Lung microvascular endothelial cell (primary cell): ENCODE results near the gene LY9. TPM values are rescaled to one million over a fixed set of nuclear protein-coding genes. Genes with fewer than 3 reads are reported as not detected.
A peak's percentile ranks its signal among the peaks of the same experiment; 100 is the strongest.
"Not testable (repeated sequence)": the region's sequence is repeated elsewhere in the genome, so short reads cannot be mapped to it uniquely, and the experiment has no call there.

Experiments
- DNase-seq, 2 donors: peaks; one replicate each; pipeline versions ENCODE4 v3.0.0 to v3.0.0-alpha.2; 2010; ENCODE audit warnings: low read depth in 2 of 2
- total RNA-seq: library from RNA; depleted of rRNA; stranded (reverse); fragments of >200 nt; gene quantifications from 2 replicates; pipeline ENCODE4 v1.2.1, GENCODE V29; 2014

LY9 gene
- total RNA-seq, 1 donor from 2014 or later = not detected

- no peak for DNase-seq
These were observed 20.9 kb upstream of the LY9 start for GRCh38 chr1:160774886-160775719.

- DNase-seq = no peak
These were observed 19.8 kb upstream of the LY9 start for GRCh38 chr1:160776178-160776577.

DNA sequence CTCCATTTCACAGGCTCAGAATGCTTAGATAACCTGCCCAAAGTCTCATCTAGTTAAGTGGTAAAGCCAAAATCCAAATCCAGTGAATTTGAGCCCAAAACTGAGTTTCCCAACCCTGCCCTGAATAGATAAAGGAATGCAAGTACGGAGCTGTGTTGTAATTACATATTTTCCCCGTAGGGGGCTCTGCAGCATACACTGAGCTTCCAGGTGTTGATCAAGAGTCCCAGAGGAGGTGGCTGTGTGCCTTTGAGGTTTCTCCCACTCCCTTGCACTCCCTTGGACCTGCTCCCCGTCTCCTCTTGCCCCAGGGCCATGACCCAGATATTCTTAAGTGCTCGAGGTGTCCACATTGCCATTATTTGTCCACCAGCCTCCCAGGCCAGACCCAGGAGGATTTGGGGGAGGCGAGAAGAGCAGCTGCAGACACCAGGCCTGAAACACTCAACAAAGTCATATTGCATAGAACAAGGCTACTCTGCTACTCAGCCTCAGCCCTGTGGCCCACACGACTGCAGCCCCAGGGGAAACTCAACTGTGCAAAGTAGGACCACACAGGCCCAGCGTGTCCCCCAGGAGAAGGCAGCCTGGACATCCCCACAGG lies 18.4 kb upstream of the LY9 start:
- peak; percentile 14 to 17 for DNase-seq

GRCh38 chr1:160778976-160779375 lies 17.0 kb upstream of the LY9 start:
- no peak for DNase-seq

GRCh38 chr1:160779626-160780397 lies 16.2 kb upstream of the LY9 start:
- DNase-seq = peak; percentile 22 to 40

DNA sequence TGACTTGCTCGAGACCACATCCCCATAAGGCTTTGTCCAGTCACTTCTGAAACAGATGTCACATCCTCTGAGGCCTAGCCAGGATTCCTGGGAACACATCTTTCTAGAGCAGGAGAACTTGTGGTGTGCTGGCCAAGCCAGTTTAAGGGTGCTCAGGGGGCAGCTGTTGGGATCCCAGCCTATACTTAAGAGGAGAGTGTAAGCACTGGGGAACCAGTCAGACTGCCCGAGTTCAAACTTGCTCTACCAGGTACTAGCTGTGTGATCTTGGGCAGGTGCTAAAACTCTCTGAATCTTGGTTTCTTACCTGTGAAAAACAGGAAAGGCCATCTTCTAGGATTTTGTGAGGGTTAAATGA lies 15.6 kb upstream of the LY9 start:
- no peak for DNase-seq

DNA sequence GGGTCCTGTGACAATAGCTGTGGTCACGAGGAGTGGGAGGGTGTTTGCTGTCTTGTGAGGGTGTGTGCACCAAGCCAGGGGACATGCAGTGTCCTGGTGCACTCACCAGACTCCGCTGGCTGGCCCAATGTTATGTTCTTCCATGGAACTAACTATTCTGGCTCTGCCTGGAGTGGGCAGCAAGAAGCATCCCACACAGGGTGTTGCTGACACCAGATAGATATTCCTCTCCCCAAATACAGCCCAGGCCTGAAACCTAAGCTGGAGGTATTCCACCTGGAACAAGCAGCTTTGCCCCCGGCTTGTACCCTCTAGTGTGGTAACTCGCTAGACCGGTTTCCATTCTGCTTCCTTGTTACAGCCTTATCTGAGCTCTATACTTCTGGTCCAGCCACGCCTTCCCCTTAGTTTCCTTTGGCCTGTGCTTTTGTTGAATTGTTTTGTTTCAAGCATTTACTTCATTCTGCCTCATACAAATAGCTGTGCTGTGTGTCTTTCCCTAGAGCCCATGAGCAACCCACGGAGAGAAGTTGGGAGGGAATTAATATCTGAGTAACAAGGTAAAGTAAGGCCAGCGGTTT lies 14.7 kb upstream of the LY9 start:
- DNase-seq = no peak

- DNase-seq = no peak
These were observed 13.9 kb upstream of the LY9 start for GRCh38 chr1:160781914-160782689.

GRCh38 chr1:160782988-160783765 lies 12.8 kb upstream of the LY9 start:
- not testable (repeated sequence) for DNase-seq

GRCh38 chr1:160789051-160789701 lies 6.8 kb upstream of the LY9 start:
- DNase-seq = no peak

- no peak for DNase-seq
These were observed 6.0 kb upstream of the LY9 start for GRCh38 chr1:160789702-160790611.

DNA sequence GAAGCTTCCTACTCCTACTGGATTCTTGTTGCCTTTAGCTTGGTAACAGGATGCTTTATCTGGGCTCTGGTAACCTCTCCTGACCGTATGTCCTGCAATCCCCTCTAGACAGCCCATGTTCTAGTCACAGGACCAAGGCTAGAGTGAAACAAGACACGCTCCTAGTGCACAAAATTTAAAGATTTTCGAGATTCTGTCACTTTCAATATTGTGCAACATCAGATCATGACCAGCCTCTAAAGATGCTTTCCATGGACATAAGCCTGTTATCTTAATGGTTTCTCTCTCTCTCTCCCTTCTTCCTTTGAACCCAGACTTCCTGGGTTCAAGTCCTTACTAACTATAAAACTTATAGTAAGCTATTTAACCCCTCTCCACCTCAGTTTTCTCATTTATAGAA lies 1.6 kb upstream of the LY9 start:
- DNase-seq = no peak

DNA sequence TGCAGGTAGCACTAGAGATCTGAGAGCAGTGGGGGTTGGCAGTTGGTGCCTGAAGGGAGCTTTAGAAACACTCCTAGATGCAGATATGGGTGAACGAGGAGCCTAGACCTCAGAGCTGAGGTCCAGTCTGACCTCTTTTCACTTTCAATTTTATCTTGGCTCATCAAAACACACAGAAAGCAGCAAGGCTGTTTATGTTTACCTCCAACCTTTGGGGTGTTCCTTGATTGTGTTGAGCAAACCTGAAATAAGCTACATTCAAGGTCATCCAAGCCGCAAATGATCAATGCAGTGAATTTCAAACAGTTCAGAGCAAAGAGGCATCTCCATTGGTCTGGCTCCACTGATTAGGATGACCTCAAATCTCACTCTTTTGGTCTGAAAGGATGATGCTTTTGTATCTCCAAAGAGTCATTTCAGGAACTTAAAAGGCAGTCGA lies 1.3 kb downstream of the LY9 start:
- no peak for DNase-seq

DNA sequence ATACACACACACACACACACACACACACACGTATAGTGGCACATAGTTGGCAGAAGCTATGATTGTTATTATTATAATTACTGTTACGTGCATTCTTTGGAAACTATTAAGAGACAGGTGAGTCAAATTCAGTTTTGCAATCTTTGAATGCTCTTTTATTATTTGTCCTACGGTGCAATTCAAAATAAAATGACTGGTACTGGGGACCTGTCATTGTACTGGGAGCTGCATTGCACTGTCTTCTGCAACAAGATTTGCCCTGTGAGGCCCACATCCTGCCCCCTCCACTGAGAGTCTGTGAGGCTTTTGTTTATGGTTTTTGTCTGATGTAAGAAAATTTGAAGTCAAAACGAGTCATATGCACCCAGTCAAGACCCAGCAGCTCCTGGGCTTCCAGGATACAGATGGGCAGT lies 1.9 kb downstream of the LY9 start:
- DNase-seq = no peak

DNA sequence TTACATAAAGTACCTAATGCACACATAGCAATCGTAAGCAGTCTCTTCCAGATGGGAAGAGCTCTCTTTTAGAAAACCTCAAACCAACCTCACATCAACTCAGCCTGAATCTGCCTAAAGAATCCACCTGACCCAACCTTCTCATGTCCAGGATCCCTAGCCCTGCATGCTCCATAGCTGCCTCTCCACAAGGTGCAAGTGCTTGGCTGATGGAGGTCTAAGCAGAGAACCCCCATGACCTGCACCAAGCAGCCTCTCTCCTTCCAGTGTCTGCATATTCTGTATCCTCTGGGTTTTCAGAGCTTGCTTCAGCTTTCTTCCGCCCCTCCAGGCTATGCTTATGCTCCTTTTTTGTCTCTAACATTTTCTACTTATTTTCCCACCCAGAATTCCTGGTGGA lies 2.5 kb downstream of the LY9 start:
- no peak for DNase-seq

GRCh38 chr1:160799641-160800040 lies 3.7 kb downstream of the LY9 start:
- DNase-seq = no peak

DNA sequence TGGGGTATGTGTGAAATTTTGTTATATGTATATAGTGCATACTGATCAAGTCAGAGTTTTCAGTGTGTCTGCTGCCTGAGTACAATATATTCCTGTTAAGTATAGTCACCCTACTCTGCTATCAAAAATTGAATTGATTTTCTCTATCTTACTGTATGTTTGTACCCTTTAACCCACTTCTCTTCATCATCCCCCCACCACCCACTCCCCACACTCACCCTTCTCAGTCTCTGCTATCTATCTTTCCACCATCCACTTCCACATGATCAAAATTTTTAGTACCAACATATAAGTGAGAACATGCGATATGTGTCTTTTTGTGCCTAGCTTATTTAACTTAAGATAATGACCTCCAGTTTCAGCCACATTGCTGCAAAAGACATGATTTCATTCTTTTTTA lies 4.2 kb downstream of the LY9 start:
- DNase-seq = no peak

DNA sequence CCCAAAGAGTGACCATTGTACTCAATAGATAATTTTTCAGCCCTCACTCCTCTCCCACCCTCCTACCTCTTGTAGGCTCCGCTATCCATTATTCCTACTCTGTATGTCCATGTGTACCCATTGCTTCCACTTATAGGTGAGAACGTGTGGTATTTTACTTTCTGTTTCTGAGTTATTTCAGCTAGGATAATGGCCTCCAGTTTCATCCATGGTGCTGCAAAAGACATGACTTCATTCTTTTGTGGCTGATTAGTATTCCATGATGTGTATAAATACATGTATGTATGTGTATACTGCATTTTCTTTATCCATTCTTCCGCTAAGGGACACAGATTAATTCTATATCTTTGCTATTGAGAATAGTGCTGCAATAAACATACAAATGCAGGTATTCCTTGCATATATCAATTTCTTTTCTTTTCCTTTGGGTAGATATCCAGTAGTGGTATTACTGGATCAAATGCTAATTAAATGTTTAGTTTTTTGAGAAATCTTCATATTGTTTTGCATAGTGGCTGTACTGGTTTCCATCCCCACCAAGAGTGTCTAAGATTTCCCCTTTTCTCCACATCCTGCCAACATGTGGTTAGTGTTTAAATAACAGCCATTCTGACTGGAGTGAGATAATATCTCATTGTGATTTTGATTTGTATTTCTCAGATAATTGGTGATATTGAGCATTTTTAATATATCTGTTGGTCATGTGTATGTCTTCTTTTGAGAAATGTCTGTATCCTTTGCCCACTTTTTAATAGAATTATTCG lies 4.9 kb downstream of the LY9 start:
- no peak for DNase-seq
